K562 (cell line): ENCODE data around the gene RPS19.

Source experiments
- CCNT2 ChIP-seq: IDR thresholded peaks from 2 replicates; pipeline ENCODE4 v1.6.1; 2011; ENCODE audit warnings: borderline replicate concordance, low read depth, mild to moderate bottlenecking, moderate library complexity, mixed read lengths, low read length; ENCODE audit not compliant: insufficient read length; ENCODE audit errors: extremely low read depth
- CHCHD3 ChIP-seq: fragments of 250-450 bp; sonication (Bioruptor Pico); IDR thresholded peaks from 2 replicates; pipeline ENCODE4 v2.1.2; 2022; ENCODE audit warnings: mild to moderate bottlenecking
- CTCF ChIP-seq, 3 experiments: IDR thresholded peaks in 2 of 3; conservative IDR thresholded peaks in 1 of 3; 2 replicates each; pipeline ENCODE4 v1.5.1; 2011 to 2012; ENCODE audit warnings: low read length in 3 of 3, mild to moderate bottlenecking in 3 of 3, control low read depth in 2 of 3, improper control_type of control experiment in 1 of 3, inconsistent platforms in 1 of 3, low read depth in 1 of 3, mixed read lengths in 1 of 3, moderate library complexity in 1 of 3; ENCODE audit not compliant: insufficient read depth in 2 of 3
- EP300 ChIP-seq: IDR thresholded peaks from 2 replicates; pipeline ENCODE4 v1.6.1; 2012; ENCODE audit warnings: low read length, improper control_type of control experiment
- FOXK2 ChIP-seq, 2 experiments: fragments of 450-650 bp; IDR thresholded peaks in 1 of 2; conservative IDR thresholded peaks in 1 of 2; 2 replicates each; pipeline ENCODE4 v1.6.1; 2016; ENCODE audit warnings: low read depth in 2 of 2, mild to moderate bottlenecking in 1 of 2
- HCFC1 ChIP-seq: IDR thresholded peaks from 2 replicates; pipeline ENCODE4 v1.6.1; 2012; ENCODE audit warnings: low read depth, low read length, improper control_type of control experiment
- PHF8 ChIP-seq: fragments of 200-600 bp; sonication (generic); IDR thresholded peaks from 2 replicates; pipeline ENCODE4 v1.6.1; 2012; ENCODE audit warnings: mixed run types, mild to moderate bottlenecking, inconsistent platforms, low read length, moderate library complexity, borderline replicate concordance
- POLR2A ChIP-seq: fragments of 450-650 bp; conservative IDR thresholded peaks from 2 replicates; pipeline ENCODE4 v1.6.1; 2016
- POLR3A ChIP-seq: IDR thresholded peaks from 2 replicates; pipeline ENCODE4 v1.6.1; 2011; ENCODE audit warnings: borderline replicate concordance, mild to moderate bottlenecking, moderate library complexity; ENCODE audit not compliant: insufficient read length, insufficient read depth; ENCODE audit errors: extremely low read depth
- RCOR1 ChIP-seq, 2 experiments: IDR thresholded peaks; 2 replicates each; pipeline ENCODE4 v1.6.1; 2012; ENCODE audit warnings: low read depth in 2 of 2, low read length in 2 of 2, borderline replicate concordance in 1 of 2, improper control_type of control experiment in 1 of 2

GRCh38 chr19:41920882-41921576, 61.0 kb downstream of the RPS19 start:
- TF ChIP-seq FOXK2 (conservative IDR thresholded peaks at IDR 0.05 in 1 of 2, IDR thresholded peaks at IDR 0.05 in 1 of 2; ENCODE audit: low read depth in 2 of 2), result no peak
- TF ChIP-seq PHF8, result no peak
- no peak for TF ChIP-seq CHCHD3
- no peak for TF ChIP-seq RCOR1 (IDR thresholded peaks at IDR 0.05; ENCODE audit: borderline replicate concordance in 1 of 2, low read depth in 2 of 2, low read length in 2 of 2)
- no peak for TF ChIP-seq CTCF (IDR thresholded peaks at IDR 0.05 in 2 of 3, conservative IDR thresholded peaks at IDR 0.05 in 1 of 3; ENCODE audit: insufficient read depth in 2 of 3, low read depth in 1 of 3, low read length in 3 of 3)
- TF ChIP-seq POLR2A, result no peak
- no peak for TF ChIP-seq POLR3A
- no peak for TF ChIP-seq EP300
- TF ChIP-seq CCNT2, result no peak
- TF ChIP-seq HCFC1, result no peak
